Esophagus muscularis mucosa (tissue), 4 donors: Measurements from ENCODE around the gene ATP6V1C2. TPM values are rescaled to one million over a fixed set of nuclear protein-coding genes. Genes with fewer than 3 reads are reported as not detected.

ENCODE experiments used
- DNase-seq: peaks from one replicate; pipeline ENCODE4 v3.0.0-alpha.2; 2017; ENCODE audit errors: extremely low spot score
- H3K27ac ChIP-seq, 4 donors: fragments of 200-600 bp; sonication (generic); replicated peaks in 1 of 4; 1 replicate in 3 of 4; 2 replicates in 1 of 4; pipeline ENCODE4 v1.5.1; 2016 to 2019; ENCODE audit warnings: mild to moderate bottlenecking in 1 of 4
- H3K27me3 ChIP-seq, 4 donors: fragments of 200-600 bp; sonication (generic); one replicate each; pipeline versions ENCODE4 v1.5.1 to v1.6.0; 2016 to 2019
- H3K36me3 ChIP-seq, 4 donors: fragments of 200-600 bp; sonication (generic); one replicate each; pipeline ENCODE4 v1.5.1; 2016 to 2019
- H3K4me1 ChIP-seq, 4 donors: fragments of 200-600 bp; sonication (generic); one replicate each; pipeline ENCODE4 v1.5.1; 2016 to 2019
- H3K4me3 ChIP-seq, 4 donors: fragments of 200-600 bp; sonication (generic); 1 replicate in 2 of 4; 2 replicates in 2 of 4; pipeline ENCODE4 v1.5.1; 2016 to 2019; ENCODE audit warnings: mild to moderate bottlenecking in 4 of 4, moderate library complexity in 1 of 4
- H3K9me3 ChIP-seq, 4 donors: fragments of 200-600 bp; sonication (generic); 1 replicate in 3 of 4; 2 replicates in 1 of 4; pipeline ENCODE4 v1.5.1; 2016 to 2019
- EP300 ChIP-seq: sonication (generic); formaldehyde crosslinking; IDR thresholded peaks from one replicate; pipeline ENCODE4 v1.6.1; 2017; ENCODE audit warnings: antibody characterized with exemption
- POLR2A ChIP-seq: fragments of 450-650 bp; IDR thresholded peaks from one replicate; pipeline ENCODE4 v1.6.1; 2017; ENCODE audit warnings: antibody characterized with exemption, moderate library complexity, mild to moderate bottlenecking, low read depth
- POLR2AphosphoS5 ChIP-seq, 2 donors: sonication (generic); formaldehyde crosslinking; IDR thresholded peaks; one replicate each; pipeline ENCODE4 v1.6.1; 2017; ENCODE audit warnings: antibody characterized with exemption in 2 of 2
- WGBS: methylation state at CpG from one replicate; pipeline ENCODE4 v1.1.5; 2018; 5-methylcytosine and 5-hydroxymethylcytosine counted together
- intact Hi-C: fragments of 100-400 bp; cut with DNase I; formaldehyde crosslinking; loops from one replicate; pipeline ENCODE4 v1.15.1; 2023
- total RNA-seq, 4 donors: library from RNA; depleted of rRNA; stranded (reverse); fragments of >200 nt; gene quantifications; one replicate each; pipeline versions ENCODE4 v1.1.0 to v1.2.1, GENCODE V29; 2016
- TF ChIP-seq, protein P1 (sequence below), 3 experiments: fragments of 200-600 bp in 2 of 3; fragments of 450-650 bp in 1 of 3; sonication (generic) in 2 of 3; IDR thresholded peaks; one replicate each; pipeline ENCODE4 v1.5.1; 2017 to 2019; ENCODE audit warnings: antibody characterized with exemption in 3 of 3, mild to moderate bottlenecking in 2 of 3, moderate library complexity in 1 of 3

ATP6V1C2 gene
- total RNA-seq, 4 donors from 2014 or later, result 0.17 TPM; not detected in 3

GRCh38 chr2:10759151-10759714, 37.8 kb downstream of the ATP6V1C2 start:
- 93% methylated on average over 6 of the region's 11 CpGs for WGBS
- Histone ChIP-seq H3K27me3 (peaks cover 0 to 24% (median 0%) of the 10 kb centered on the region in 4 donors), H3K27ac (no peak overlapping the region), H3K4me3 (no peak overlapping the region), H3K36me3 (no peaks in the 10 kb centered on the region), H3K9me3 (no peaks in the 10 kb centered on the region), H3K4me1 (no peaks in the 10 kb centered on the region)
- TF ChIP-seq POLR2A (no peak), EP300 (no peak), POLR2AphosphoS5 (IDR thresholded peaks at IDR 0.05) (no peak)
- TF ChIP-seq, protein P1, sequence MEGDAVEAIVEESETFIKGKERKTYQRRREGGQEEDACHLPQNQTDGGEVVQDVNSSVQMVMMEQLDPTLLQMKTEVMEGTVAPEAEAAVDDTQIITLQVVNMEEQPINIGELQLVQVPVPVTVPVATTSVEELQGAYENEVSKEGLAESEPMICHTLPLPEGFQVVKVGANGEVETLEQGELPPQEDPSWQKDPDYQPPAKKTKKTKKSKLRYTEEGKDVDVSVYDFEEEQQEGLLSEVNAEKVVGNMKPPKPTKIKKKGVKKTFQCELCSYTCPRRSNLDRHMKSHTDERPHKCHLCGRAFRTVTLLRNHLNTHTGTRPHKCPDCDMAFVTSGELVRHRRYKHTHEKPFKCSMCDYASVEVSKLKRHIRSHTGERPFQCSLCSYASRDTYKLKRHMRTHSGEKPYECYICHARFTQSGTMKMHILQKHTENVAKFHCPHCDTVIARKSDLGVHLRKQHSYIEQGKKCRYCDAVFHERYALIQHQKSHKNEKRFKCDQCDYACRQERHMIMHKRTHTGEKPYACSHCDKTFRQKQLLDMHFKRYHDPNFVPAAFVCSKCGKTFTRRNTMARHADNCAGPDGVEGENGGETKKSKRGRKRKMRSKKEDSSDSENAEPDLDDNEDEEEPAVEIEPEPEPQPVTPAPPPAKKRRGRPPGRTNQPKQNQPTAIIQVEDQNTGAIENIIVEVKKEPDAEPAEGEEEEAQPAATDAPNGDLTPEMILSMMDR (IDR thresholded peaks at IDR 0.05), result no peak
- intact Hi-C loops, result no loop called here
- DNase-seq, result peak; percentile 85

DNA sequence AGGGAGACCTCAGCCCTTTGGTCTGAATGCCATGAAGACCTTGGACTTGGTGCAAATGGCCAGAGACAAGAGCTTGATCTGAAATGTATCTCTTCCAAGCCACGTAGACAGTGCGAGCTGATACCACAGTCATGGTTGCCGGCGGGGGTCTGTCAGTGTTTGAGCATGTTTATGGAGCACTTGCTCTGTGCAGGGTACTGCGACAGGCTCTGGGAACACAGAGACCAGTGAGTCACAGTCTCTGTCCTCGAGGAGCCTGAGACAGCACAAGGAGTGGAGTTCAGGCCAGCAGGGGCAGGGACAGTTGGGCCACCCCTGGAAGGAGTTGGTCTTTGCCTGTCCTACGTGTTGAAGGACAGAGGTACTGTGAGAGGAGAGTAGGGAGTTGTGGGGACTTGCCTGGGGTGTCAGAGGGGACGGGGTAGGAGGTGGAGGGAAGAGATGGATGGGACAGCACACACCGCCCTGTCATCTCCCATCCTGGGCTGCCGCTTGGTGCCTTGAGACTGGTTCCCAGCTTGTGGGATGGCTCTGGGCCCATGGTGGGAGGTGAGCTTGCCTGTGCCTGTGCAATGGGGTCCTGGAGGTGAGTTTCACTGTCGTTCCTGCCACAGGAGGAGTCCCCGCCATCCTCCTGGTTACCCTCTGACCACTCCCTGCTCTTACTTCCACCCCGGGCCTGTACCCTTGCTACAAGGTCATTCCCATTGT, 39.5 kb downstream of the ATP6V1C2 start:
- 94% methylated on average over 12 of the region's 13 CpGs for WGBS
- no peak for TF ChIP-seq POLR2A
- TF ChIP-seq POLR2AphosphoS5 (IDR thresholded peaks at IDR 0.05), result no peak
- TF ChIP-seq EP300, result no peak
- TF ChIP-seq, protein P1 (IDR thresholded peaks at IDR 0.05), result no peak
- Histone ChIP-seq H3K27ac (no peak overlapping the region), H3K4me3 (no peak overlapping the region), H3K36me3 (no peaks in the 10 kb centered on the region), H3K27me3 (peaks cover 0 to 17% (median 0%) of the 10 kb centered on the region in 4 donors), H3K4me1 (no peaks in the 10 kb centered on the region), H3K9me3 (no peaks in the 10 kb centered on the region)
- intact Hi-C loops, result no loop called here
- DNase-seq, result no peak

- H3K27ac ChIP-seq, result no peak overlapping the region
- no peaks in the 10 kb centered on the region for H3K36me3 ChIP-seq
- no peaks in the 10 kb centered on the region for H3K9me3 ChIP-seq
- no peak for DNase-seq
- TF ChIP-seq POLR2AphosphoS5 (IDR thresholded peaks at IDR 0.05), result no peak
- TF ChIP-seq, protein P1 (IDR thresholded peaks at IDR 0.05), result no peak
- no peak for TF ChIP-seq POLR2A
- TF ChIP-seq EP300, result no peak
- H3K27me3 ChIP-seq, result peaks cover 0 to 17% (median 0%) of the 10 kb centered on the region in 4 donors
- H3K4me1 ChIP-seq, result no peaks in the 10 kb centered on the region
- WGBS, result 84% methylated on average over 8 of the region's 9 CpGs
- intact Hi-C loops, result no loop called here
- no peak overlapping the region for H3K4me3 ChIP-seq
Measured at GRCh38 chr2:10761591-10761990, 40.2 kb downstream of the ATP6V1C2 start.

DNA sequence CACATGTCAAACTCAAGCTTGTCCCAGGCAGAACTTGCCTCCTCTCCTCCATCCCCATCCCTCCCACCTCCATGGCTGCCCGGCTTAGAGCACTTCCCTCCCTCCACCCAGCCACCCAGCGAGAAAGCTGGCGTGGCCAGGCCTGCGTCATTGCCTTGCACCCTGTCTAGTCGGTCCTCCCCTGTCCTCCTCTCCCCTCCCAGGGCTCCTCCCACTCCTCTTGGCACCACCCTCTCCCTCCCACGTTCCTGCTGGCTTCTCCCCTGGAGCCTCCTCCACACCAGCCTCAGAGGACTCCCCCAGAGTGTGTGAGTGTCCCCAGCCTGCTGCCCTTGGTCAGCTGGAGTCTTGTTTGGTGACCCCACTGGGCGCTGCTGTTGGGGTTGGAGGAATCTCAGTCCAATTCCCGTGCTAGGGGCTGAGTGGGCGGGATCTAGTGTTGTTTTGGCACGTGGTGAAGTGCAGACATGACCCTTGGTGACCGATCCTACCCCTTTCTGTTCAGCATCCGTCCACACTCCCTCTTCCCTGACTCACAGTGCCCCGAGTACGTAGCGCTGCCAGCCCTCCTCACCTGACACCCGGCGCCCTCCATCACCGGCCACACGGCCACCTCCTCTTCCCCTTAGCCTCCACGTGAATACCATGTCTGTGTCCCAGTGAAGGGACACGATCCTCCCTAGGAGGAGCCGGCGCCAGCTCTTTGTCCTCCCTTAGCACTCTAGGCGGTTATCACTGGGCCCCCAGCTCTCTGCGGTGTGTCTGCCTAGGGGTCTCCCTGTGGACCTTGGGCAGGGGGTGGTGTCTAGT, 41.4 kb downstream of the ATP6V1C2 start:
- no peak for DNase-seq
- Histone ChIP-seq H3K36me3 (no peaks in the 10 kb centered on the region), H3K9me3 (no peaks in the 10 kb centered on the region), H3K4me3 (no peak overlapping the region), H3K27me3 (peaks cover 0 to 17% (median 0%) of the 10 kb centered on the region in 4 donors), H3K27ac (no peak overlapping the region), H3K4me1 (no peaks in the 10 kb centered on the region)
- TF ChIP-seq, protein P1 (IDR thresholded peaks at IDR 0.05), result no peak
- TF ChIP-seq EP300 (no peak), POLR2A (no peak), POLR2AphosphoS5 (IDR thresholded peaks at IDR 0.05) (no peak)
- 60% methylated on average over 20 of the region's 25 CpGs for WGBS
- intact Hi-C loops, result no loop called here
